GM23248 (cell line): Measurements from ENCODE around the gene YWHAB.

Experiments
- EZH2 ChIP-seq: fragments of 200-600 bp; sonication (generic); IDR thresholded peaks from 2 replicates; pipeline ENCODE4 v1.6.1; 2018; ENCODE audit warnings: antibody characterized with exemption, mild to moderate bottlenecking; ENCODE audit not compliant: insufficient read depth, poor library complexity, severe bottlenecking
- EZH2phosphoT487 ChIP-seq: fragments of 200-600 bp; sonication (generic); IDR thresholded peaks from 2 replicates; pipeline ENCODE4 v1.6.1; 2018; ENCODE audit warnings: antibody characterized with exemption, moderate library complexity, mild to moderate bottlenecking, low read depth; ENCODE audit not compliant: insufficient read depth

DNA sequence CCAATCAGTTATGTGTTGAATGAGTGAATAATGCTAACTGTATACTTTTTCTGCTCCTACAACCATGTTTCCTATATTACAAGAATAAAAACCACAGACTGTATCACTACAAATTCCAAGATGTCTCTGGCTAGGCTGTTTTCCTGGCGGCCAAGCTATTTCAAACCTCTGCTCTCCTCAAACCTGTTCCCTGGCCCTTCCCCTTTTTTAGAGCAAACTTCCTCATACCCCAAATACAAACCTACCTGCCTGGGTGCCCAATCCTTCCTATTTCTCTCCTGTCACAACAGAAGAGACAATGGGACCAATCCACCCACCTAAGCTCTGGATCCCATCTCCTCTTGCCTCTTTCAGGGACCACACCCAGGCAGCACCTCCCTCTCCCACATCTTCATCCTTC is 67.2 kb downstream of the YWHAB start:
- TF ChIP-seq EZH2: no peak
- TF ChIP-seq EZH2phosphoT487: no peak
